H1 (cell line): ENCODE results near the gene NPL. TPM values are rescaled to one million over a fixed set of nuclear protein-coding genes. Genes with fewer than 3 reads are reported as not detected.

Source experiments
- CTCF ChIA-PET: fragments of 300-600 bp; sonication (Branson Sonifier 250); formaldehyde crosslinking; loops from one replicate; lab custom pipeline; 2021; ENCODE audit not compliant: partially characterized antibody; lab: Charles Lee
- POLR2A ChIA-PET: fragments of 300-600 bp; sonication (Branson Sonifier 250); formaldehyde crosslinking; loops from one replicate; lab custom pipeline; 2021; ENCODE audit warnings: inconsistent platforms; ENCODE audit not compliant: partially characterized antibody; lab: Charles Lee
- DNase-seq, 2 experiments: peaks; one replicate each; pipeline versions ENCODE4 v3.0.0 to v3.0.0-alpha.2; 2010 to 2022; ENCODE audit warnings: low spot score in 2 of 2, low read depth in 1 of 2, mixed read lengths in 1 of 2
- FAIRE-seq: peaks from 2 replicates; lab custom pipeline; 2011; peaks lifted over from hg19 to GRCh38; lab: Jason Lieb, UNC
- H2AFZ ChIP-seq: 2 replicates; pipeline ENCODE4 v1.8.1; 2012; ENCODE audit warnings: low read length, inconsistent platforms
- H2AK5ac ChIP-seq: 2 replicates; pipeline ENCODE4 v1.6.1; 2013; ENCODE audit warnings: low read depth, low read length
- H2BK120ac ChIP-seq: replicated peaks from 2 replicates; pipeline ENCODE3; 2013; ENCODE audit warnings: low read depth, low read length, inconsistent platforms
- H2BK12ac ChIP-seq: 2 replicates; pipeline ENCODE4 v1.6.1; 2013; ENCODE audit warnings: low read depth, low read length
- H2BK15ac ChIP-seq: 2 replicates; pipeline ENCODE4 v1.6.1; 2013; ENCODE audit warnings: low read length
- H2BK20ac ChIP-seq: 2 replicates; pipeline ENCODE4 v1.6.1; 2013; ENCODE audit warnings: low read length
- H2BK5ac ChIP-seq: 2 replicates; pipeline ENCODE4 v1.6.1; 2013; ENCODE audit warnings: low read depth, low read length
- H3K14ac ChIP-seq: 2 replicates; pipeline ENCODE4 v1.6.1; 2013; ENCODE audit warnings: inconsistent platforms; ENCODE audit not compliant: insufficient read length
- H3K18ac ChIP-seq: 2 replicates; pipeline ENCODE4 v1.6.1; 2013; ENCODE audit warnings: low read length; ENCODE audit errors: extremely low read depth
- H3K23ac ChIP-seq: 2 replicates; pipeline ENCODE4 v1.6.1; 2013; ENCODE audit warnings: inconsistent platforms; ENCODE audit not compliant: insufficient read length
- H3K23me2 ChIP-seq: 2 replicates; pipeline ENCODE4 v1.6.1; 2013; ENCODE audit warnings: low read depth, low read length
- H3K27ac ChIP-seq: 2 replicates; pipeline ENCODE4 v1.6.1; 2011; ENCODE audit warnings: low read depth, low read length, inconsistent platforms
- H3K27me3 ChIP-seq, 4 experiments: replicated peaks in 1 of 4; 1 replicate in 1 of 4; 2 replicates in 3 of 4; pipeline versions ENCODE4 v1.6.1 to v1.8.1; 2011 to 2013; ENCODE audit warnings: low read length in 3 of 4, mild to moderate bottlenecking in 3 of 4, inconsistent platforms in 2 of 4, mixed read lengths in 2 of 4, moderate library complexity in 1 of 4; ENCODE audit not compliant: control insufficient read depth in 3 of 4, insufficient read depth in 3 of 4; ENCODE audit errors: extremely low read depth in 1 of 4
- H3K36me3 ChIP-seq, 4 experiments: 2 replicates each; pipeline versions ENCODE4 v1.6.1 to v1.8.1; 2011 to 2013; ENCODE audit warnings: mild to moderate bottlenecking in 4 of 4, low read length in 3 of 4, moderate library complexity in 2 of 4, control low read depth in 1 of 4, inconsistent platforms in 1 of 4; ENCODE audit not compliant: insufficient read depth in 4 of 4, control insufficient read depth in 2 of 4
- H3K4ac ChIP-seq: replicated peaks from 2 replicates; pipeline ENCODE3; 2013; ENCODE audit warnings: low read length, low read depth, mixed read lengths, inconsistent platforms; ENCODE audit not compliant: insufficient read length
- H3K4me1 ChIP-seq, 4 experiments: replicated peaks in 1 of 4; 1 replicate in 1 of 4; 2 replicates in 3 of 4; pipeline versions ENCODE4 v1.6.1 to v1.8.1; 2011 to 2013; ENCODE audit warnings: low read length in 3 of 4, inconsistent platforms in 2 of 4, mixed read lengths in 1 of 4; ENCODE audit not compliant: insufficient read depth in 4 of 4, control insufficient read depth in 3 of 4
- H3K4me2 ChIP-seq, 2 experiments: 2 replicates each; pipeline versions ENCODE4 v1.6.1 to v1.8.1; 2011 to 2013; ENCODE audit warnings: low read depth in 2 of 2, low read length in 2 of 2, control low read depth in 1 of 2, inconsistent platforms in 1 of 2, mild to moderate bottlenecking in 1 of 2; ENCODE audit not compliant: insufficient read depth in 1 of 2
- H3K4me3 ChIP-seq, 4 experiments: fragments of 200-600, 300-600 bp in 1 of 4; sonication (generic), shearing (Covaris generic), sonication (Bioruptor Twin) in 1 of 4; 2 replicates each; pipeline versions ENCODE4 v1.5.1 to v1.8.1; 2011 to 2016; ENCODE audit warnings: low read length in 4 of 4, low read depth in 3 of 4, control low read depth in 2 of 4, inconsistent platforms in 2 of 4, mild to moderate bottlenecking in 2 of 4, mixed read lengths in 1 of 4, moderate library complexity in 1 of 4; ENCODE audit not compliant: insufficient read depth in 2 of 4; ENCODE audit errors: extremely low read depth in 1 of 4
- H3K56ac ChIP-seq: replicated peaks from 2 replicates; pipeline ENCODE3; 2013; ENCODE audit warnings: low read depth, mild to moderate bottlenecking, mixed read lengths, low read length, inconsistent platforms; ENCODE audit not compliant: insufficient read length
- H3K79me1 ChIP-seq: 2 replicates; pipeline ENCODE4 v1.6.1; 2013; ENCODE audit warnings: low read depth, low read length, control low read depth
- H3K79me2 ChIP-seq, 2 experiments: 2 replicates each; pipeline versions ENCODE4 v1.6.1 to v1.8.1; 2012 to 2013; ENCODE audit warnings: low read length in 2 of 2, mild to moderate bottlenecking in 2 of 2, inconsistent platforms in 1 of 2; ENCODE audit not compliant: insufficient read depth in 2 of 2, control insufficient read depth in 1 of 2
- H3K9ac ChIP-seq, 4 experiments: replicated peaks in 1 of 4; 1 replicate in 1 of 4; 2 replicates in 3 of 4; pipeline versions ENCODE4 v1.6.1 to v1.8.1; 2011 to 2013; ENCODE audit warnings: low read depth in 3 of 4, low read length in 3 of 4, control low read depth in 2 of 4, mild to moderate bottlenecking in 2 of 4, moderate library complexity in 2 of 4, inconsistent platforms in 1 of 4; ENCODE audit errors: extremely low read depth in 1 of 4
- H3K9me3 ChIP-seq, 2 experiments: 2 replicates each; pipeline versions ENCODE4 v1.6.1 to v1.8.1; 2012 to 2013; ENCODE audit warnings: mild to moderate bottlenecking in 2 of 2, moderate library complexity in 2 of 2, control low read depth in 1 of 2, inconsistent platforms in 1 of 2, low read depth in 1 of 2, low read length in 1 of 2, mixed read lengths in 1 of 2; ENCODE audit not compliant: insufficient read depth in 2 of 2
- H4K20me1 ChIP-seq, 2 experiments: replicated peaks in 1 of 2; 2 replicates each; pipeline versions ENCODE3 to v1.8.1; 2011 to 2013; ENCODE audit warnings: inconsistent platforms in 2 of 2, low read length in 2 of 2, mild to moderate bottlenecking in 1 of 2; ENCODE audit not compliant: insufficient read depth in 2 of 2, control insufficient read depth in 1 of 2
- H4K5ac ChIP-seq: 2 replicates; pipeline ENCODE4 v1.6.1; 2013; ENCODE audit warnings: low read length, low read depth, mixed read lengths, inconsistent platforms; ENCODE audit not compliant: insufficient read length
- H4K8ac ChIP-seq: 2 replicates; pipeline ENCODE4 v1.8.0; 2013; ENCODE audit warnings: mild to moderate bottlenecking, moderate library complexity, low read length, inconsistent platforms; ENCODE audit not compliant: insufficient read depth; ENCODE audit errors: extremely low read depth
- H4K91ac ChIP-seq: replicated peaks from 2 replicates; pipeline ENCODE3; 2013; ENCODE audit warnings: low read length, mixed read lengths, inconsistent platforms; ENCODE audit not compliant: insufficient read length
- ATF2 ChIP-seq: IDR thresholded peaks from 2 replicates; pipeline ENCODE4 v1.6.1; 2012; ENCODE audit warnings: low read length, inconsistent platforms
- CBX5 ChIP-seq: fragments of 300-800, 300-1000 bp; sonication (generic); IDR thresholded peaks from 2 replicates; pipeline ENCODE4 v1.7.1; 2016; ENCODE audit warnings: antibody characterized with exemption, low read length, low read depth
- CTBP2 ChIP-seq: IDR thresholded peaks from 2 replicates; pipeline ENCODE4 v1.7.0; 2011; ENCODE audit warnings: borderline replicate concordance, mild to moderate bottlenecking, moderate library complexity, mixed read lengths, low read length; ENCODE audit not compliant: insufficient read depth, insufficient read length
- EZH2 ChIP-seq: fragments of 200-600 bp; sonication (generic); IDR thresholded peaks from 2 replicates; pipeline ENCODE4 v1.7.1; 2012; ENCODE audit warnings: low read depth, mild to moderate bottlenecking, moderate library complexity, low read length, inconsistent platforms; ENCODE audit not compliant: severe bottlenecking
- GABPA ChIP-seq: IDR thresholded peaks from 2 replicates; pipeline ENCODE4 v1.6.1; 2011; ENCODE audit warnings: mild to moderate bottlenecking, low read length, moderate library complexity, borderline replicate concordance; ENCODE audit not compliant: insufficient read depth
- JUN ChIP-seq: IDR thresholded peaks from 2 replicates; pipeline ENCODE4 v1.6.1; 2011; ENCODE audit warnings: low read depth, mild to moderate bottlenecking, improper control_type of control experiment, low read length
- NANOG ChIP-seq: IDR thresholded peaks from 2 replicates; pipeline ENCODE4 v1.6.1; 2011; ENCODE audit warnings: low read length, low read depth, mild to moderate bottlenecking, inconsistent platforms; ENCODE audit not compliant: insufficient read depth, poor library complexity, severe bottlenecking
- RXRA ChIP-seq: IDR thresholded peaks from 2 replicates; pipeline ENCODE4 v1.6.1; 2011; ENCODE audit warnings: low read depth, mild to moderate bottlenecking, low read length, moderate library complexity; ENCODE audit not compliant: insufficient read depth
- SIX5 ChIP-seq: IDR thresholded peaks from 2 replicates; pipeline ENCODE4 v1.6.1; 2011; ENCODE audit warnings: mild to moderate bottlenecking, low read depth, low read length
- SRF ChIP-seq: IDR thresholded peaks from 2 replicates; pipeline ENCODE4 v1.6.1; 2011; ENCODE audit warnings: mild to moderate bottlenecking, low read depth, low read length, moderate library complexity
- WGBS, 2 experiments: shearing (Covaris generic) in 1 of 2; methylation state at CpG; one replicate each; pipeline versions ENCODE4 v1.1.6 to v1.1.7; 2013 to 2015; ENCODE audit warnings: low lambda C conversion rate in 2 of 2, mixed read lengths in 2 of 2, inconsistent platforms in 1 of 2, low coverage in 1 of 2, missing lambda C conversion rate in 1 of 2; ENCODE audit not compliant: insufficient replicate concordance in 2 of 2, insufficient coverage in 1 of 2, insufficient read length in 1 of 2; ENCODE audit errors: extremely low coverage in 1 of 2, missing lambda C conversion rate in 1 of 2; 5-methylcytosine and 5-hydroxymethylcytosine counted together
- polyA plus RNA-seq, 7 experiments: library from polyadenylated mRNA; depleted of rRNA in 3 of 7; stranded (reverse) in 5 of 7; unstranded in 2 of 7; fragments of >200 nt in 5 of 7; fragments of 200-250 nt in 2 of 7; gene quantifications; 1 replicate in 5 of 7; 2 replicates in 1 of 7; 4 replicates in 1 of 7; pipeline versions ENCODE4 v1.2.1 to v1.2.3, GENCODE V29; 2011 to 2013; ENCODE audit warnings: missing spikeins in 2 of 7, mixed read lengths in 2 of 7
- total RNA-seq: library from RNA; stranded (reverse); fragmentation: NEBNext Ultra II Directional; extraction: Animal tissue kit (Norgen Biotek cat#: 25700); gene quantifications from 2 replicates; pipeline ENCODE4 v1.2.1, GENCODE V29; 2021

Gene NPL
- total and polyA plus RNA-seq, 2 of the 8 experiments (the other 6 are each of a cell fraction or from before 2014, with no cell fraction given): 2.2 to 4.4 TPM

DNA sequence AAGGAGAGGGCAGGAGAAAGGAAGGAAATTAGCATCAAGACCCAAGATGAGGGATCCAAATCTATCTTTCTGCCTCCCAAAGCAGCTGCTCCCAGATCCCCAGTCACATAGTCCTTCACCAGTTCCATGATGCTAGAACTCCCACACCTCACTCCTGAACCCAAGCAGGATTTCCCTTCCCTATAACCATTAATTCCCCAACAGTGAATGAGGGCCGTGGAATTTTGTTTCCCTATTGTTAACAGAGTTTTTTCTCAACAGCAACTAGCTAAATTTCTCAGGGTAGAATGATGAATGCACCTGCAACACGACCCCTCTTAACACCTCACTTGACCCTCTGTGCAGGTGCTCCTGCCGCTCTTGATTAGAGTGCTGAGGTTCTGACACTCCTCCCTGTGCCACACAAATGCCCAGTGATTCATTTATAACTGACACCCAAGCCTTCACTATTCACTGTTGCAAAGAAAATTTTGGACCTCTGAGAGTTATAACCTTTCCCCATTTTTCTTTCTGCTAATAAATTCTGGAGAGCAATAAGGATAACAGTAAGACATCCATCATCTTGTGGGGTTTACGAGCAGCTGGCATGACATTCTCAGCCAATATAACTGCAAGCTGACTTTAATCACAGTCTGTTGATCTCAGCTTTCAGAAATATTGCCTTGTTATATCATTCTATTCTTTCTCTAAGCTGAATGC is 25.4 kb upstream of the NPL start:
- H3K18ac ChIP-seq: no peak overlapping the region
- WGBS, 2 experiments: 86% methylated on average over 4 of the region's 4 CpGs; no CpG with 5 or more reads in 1 of the 2 experiments
- no peak overlapping the region for H2AK5ac ChIP-seq
- H3K4me2 ChIP-seq: no peak overlapping the region
- no peaks in the 10 kb centered on the region; the same call in 1 of the 2 replicates for H3K23me2 ChIP-seq
- ChIA-PET POLR2A (interaction anchor here (0.6 to 1.6 kb wide), 5 partner anchors 149 to 418 kb away, joined by 3 read pairs; no protein-coding TSS in a partner anchor), CTCF (interaction anchor here (0.9 to 3.8 kb wide), 8 partner anchors 8 to 282 kb away, joined by 3 to 28 read pairs (median 7); no protein-coding TSS in a partner anchor)
- H4K20me1 ChIP-seq: no peaks in the 10 kb centered on the region
- no peak overlapping the region for H2BK12ac ChIP-seq
- no peaks in the 10 kb centered on the region for H3K79me2 ChIP-seq
- no peaks in the 10 kb centered on the region for H3K4me1 ChIP-seq
- peaks cover 6 to 9% of the 10 kb centered on the region in 2 experiments; a peak in 3 of 4 replicates for H3K9me3 ChIP-seq
- H2BK5ac ChIP-seq: no peak overlapping the region
- no peak overlapping the region for H4K5ac ChIP-seq
- H3K79me1 ChIP-seq: no peaks in the 10 kb centered on the region
- H2BK120ac ChIP-seq: no peak overlapping the region
- no peak overlapping the region for H2BK15ac ChIP-seq
- H3K23ac ChIP-seq: no peak overlapping the region
- H3K27ac ChIP-seq: no peak overlapping the region
- H3K27me3 ChIP-seq: peaks cover 0 to 1% (median 0%) of the 10 kb centered on the region in 4 experiments; a peak in 1 of 7 replicates
- H3K56ac ChIP-seq: no peak overlapping the region
- H4K91ac ChIP-seq: no peak overlapping the region
- H2BK20ac ChIP-seq: no peak overlapping the region
- FAIRE-seq (no peak), DNase-seq (no peak)
- no peak overlapping the region for H3K4me3 ChIP-seq
- no peaks in the 10 kb centered on the region for H3K36me3 ChIP-seq
- H2AFZ ChIP-seq: no peak overlapping the region
- H4K8ac ChIP-seq: no peak overlapping the region
- H3K4ac ChIP-seq: no peak overlapping the region
- no peak overlapping the region for H3K9ac ChIP-seq
- no peak overlapping the region for H3K14ac ChIP-seq
- no peak for TF ChIP-seq RXRA
- no peak for TF ChIP-seq EZH2
- no peak for TF ChIP-seq JUN
- no peak for TF ChIP-seq ATF2
- TF ChIP-seq NANOG: no peak
- TF ChIP-seq SIX5: no peak
- TF ChIP-seq GABPA: no peak
- TF ChIP-seq CBX5: no peak
- TF ChIP-seq SRF: no peak
- TF ChIP-seq CTBP2: no peak
